AG10803 (cell line): Measurements from ENCODE around the gene AZI2.

Experiments
- DNase-seq: peaks from one replicate; pipeline ENCODE4 v3.0.0; 2010; ENCODE audit warnings: low read depth
- H3K4me3 ChIP-seq: 2 replicates; pipeline ENCODE4 v1.5.1; 2011; ENCODE audit warnings: mild to moderate bottlenecking, low read length, control low read depth
- TF ChIP-seq, protein P1 (sequence below): conservative IDR thresholded peaks from 2 replicates; pipeline ENCODE4 v1.5.1; 2011; ENCODE audit warnings: mild to moderate bottlenecking, low read length, control low read depth, inconsistent platforms

The AZI2 gene

GRCh38 chr3:28292622-28293021 lies 56.0 kb downstream of the AZI2 start:
- no peak overlapping the region for H3K4me3 ChIP-seq
- DNase-seq: no peak
- TF ChIP-seq, protein P1, sequence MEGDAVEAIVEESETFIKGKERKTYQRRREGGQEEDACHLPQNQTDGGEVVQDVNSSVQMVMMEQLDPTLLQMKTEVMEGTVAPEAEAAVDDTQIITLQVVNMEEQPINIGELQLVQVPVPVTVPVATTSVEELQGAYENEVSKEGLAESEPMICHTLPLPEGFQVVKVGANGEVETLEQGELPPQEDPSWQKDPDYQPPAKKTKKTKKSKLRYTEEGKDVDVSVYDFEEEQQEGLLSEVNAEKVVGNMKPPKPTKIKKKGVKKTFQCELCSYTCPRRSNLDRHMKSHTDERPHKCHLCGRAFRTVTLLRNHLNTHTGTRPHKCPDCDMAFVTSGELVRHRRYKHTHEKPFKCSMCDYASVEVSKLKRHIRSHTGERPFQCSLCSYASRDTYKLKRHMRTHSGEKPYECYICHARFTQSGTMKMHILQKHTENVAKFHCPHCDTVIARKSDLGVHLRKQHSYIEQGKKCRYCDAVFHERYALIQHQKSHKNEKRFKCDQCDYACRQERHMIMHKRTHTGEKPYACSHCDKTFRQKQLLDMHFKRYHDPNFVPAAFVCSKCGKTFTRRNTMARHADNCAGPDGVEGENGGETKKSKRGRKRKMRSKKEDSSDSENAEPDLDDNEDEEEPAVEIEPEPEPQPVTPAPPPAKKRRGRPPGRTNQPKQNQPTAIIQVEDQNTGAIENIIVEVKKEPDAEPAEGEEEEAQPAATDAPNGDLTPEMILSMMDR: no peak

- no peak overlapping the region for H3K4me3 ChIP-seq
- TF ChIP-seq, protein P1: no peak
- no peak for DNase-seq
Observed at GRCh38 chr3:28291577-28291976, 57.0 kb downstream of the AZI2 start.

DNA sequence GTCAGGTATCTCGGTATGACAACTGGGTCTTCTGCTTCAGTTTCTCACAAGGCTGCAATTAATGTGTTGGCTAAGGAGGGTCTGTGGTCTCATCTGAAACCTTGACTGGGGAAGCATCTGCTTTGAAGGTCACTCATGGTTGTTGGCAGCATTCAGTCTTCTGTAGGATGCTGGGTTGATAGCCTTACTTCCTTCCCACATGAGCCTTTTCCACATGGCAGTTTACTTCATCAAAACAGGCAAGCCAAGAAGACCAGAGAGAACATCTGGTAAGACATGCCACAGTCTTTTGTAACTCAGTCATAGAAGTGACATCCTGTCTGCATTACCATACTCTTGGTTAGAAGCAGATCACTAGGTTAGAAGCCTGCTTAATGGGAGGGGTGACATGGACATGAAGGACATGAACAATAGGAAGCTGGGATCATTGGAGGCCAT lies 57.7 kb downstream of the AZI2 start:
- H3K4me3 ChIP-seq: no peak overlapping the region
- TF ChIP-seq, protein P1: no peak
- DNase-seq: peak; percentile 9

DNA sequence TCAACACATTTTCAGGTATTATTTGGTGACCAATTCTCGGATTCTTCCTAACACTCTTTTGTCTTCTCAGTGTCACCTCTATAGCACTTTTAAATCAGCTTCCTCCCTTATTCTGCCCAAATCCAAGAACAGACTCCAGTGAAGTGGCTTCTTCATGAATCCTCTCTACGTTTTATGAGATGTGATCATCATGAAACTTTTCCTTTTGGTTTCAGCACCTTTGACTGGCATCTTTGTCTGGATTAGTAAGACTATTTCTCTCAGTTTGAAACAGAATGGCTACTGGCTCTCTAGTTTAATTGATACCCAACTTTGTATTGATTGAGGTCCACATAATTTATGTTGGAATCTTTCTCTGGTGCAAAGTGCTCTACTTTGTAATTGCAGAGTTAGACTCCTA lies 61.6 kb downstream of the AZI2 start:
- TF ChIP-seq, protein P1: no peak
- peak overlapping the region; percentile 4; the same call in 1 of the 2 replicates for H3K4me3 ChIP-seq
- DNase-seq: no peak

DNA sequence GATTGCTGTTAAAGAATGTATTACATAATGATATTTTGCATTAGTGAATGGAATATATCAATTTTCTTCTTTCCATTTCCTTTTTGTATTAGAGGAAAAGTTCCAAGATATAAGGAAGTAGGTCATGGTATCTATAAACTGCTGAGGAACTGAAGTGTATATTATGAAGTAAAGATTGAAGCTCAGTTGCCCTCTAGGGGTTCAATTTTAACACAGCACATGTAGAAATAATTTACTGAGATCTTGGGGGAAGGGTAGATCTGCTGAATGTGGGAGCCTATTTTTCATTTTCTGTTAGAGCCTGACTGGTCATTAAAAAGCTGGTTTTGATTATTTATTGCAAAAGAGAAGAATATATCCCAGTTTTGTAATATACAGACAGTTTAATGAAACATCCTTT lies 62.0 kb downstream of the AZI2 start:
- no peak overlapping the region; the same call in 1 of the 2 replicates for H3K4me3 ChIP-seq
- peak; percentile 52 for DNase-seq
- TF ChIP-seq, protein P1: peak; percentile 70

- TF ChIP-seq, protein P1: no peak
- no peak overlapping the region for H3K4me3 ChIP-seq
- no peak for DNase-seq
Observed at GRCh38 chr3:28280781-28281180, 67.8 kb downstream of the AZI2 start.

DNA sequence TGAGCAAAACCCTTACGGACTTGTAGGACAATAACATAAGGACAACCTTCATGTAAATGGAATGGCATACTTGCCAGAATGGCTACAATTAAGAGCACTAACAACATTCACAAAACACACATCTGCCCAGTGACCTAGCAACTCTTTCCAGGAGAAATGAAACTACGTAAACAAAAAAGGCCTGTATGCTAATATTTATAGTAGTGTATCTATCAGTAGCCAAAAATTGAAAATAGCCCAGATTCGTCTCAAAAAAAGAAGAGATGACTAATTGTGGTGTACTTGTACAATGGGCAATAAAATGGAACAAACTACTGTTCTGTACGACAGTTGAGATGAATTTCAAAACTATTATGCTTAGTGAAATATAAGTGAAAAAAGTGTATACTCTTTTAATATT lies 68.9 kb downstream of the AZI2 start:
- DNase-seq: no peak
- TF ChIP-seq, protein P1: no peak
- no peak overlapping the region for H3K4me3 ChIP-seq
